Ishikawa (cell line): ENCODE results near the gene VWDE.

Source experiments
- CEBPB ChIP-seq: IDR thresholded peaks from 2 replicates; pipeline ENCODE4 v1.6.1; 2012
- CREB1 ChIP-seq: IDR thresholded peaks from 2 replicates; pipeline ENCODE4 v1.6.1; 2012; ENCODE audit warnings: low read depth
- EGR1 ChIP-seq: IDR thresholded peaks from 2 replicates; pipeline ENCODE4 v1.6.1; 2012
- EP300 ChIP-seq: IDR thresholded peaks from 2 replicates; pipeline ENCODE4 v1.6.1; 2012; ENCODE audit warnings: borderline replicate concordance
- FOXM1 ChIP-seq: IDR thresholded peaks from 2 replicates; pipeline ENCODE4 v1.6.1; 2012; ENCODE audit warnings: low read depth, borderline replicate concordance
- MAX ChIP-seq: IDR thresholded peaks from 2 replicates; pipeline ENCODE4 v1.6.1; 2012
- NFIC ChIP-seq: IDR thresholded peaks from 2 replicates; pipeline ENCODE4 v1.6.1; 2012
- RAD21 ChIP-seq: IDR thresholded peaks from 2 replicates; pipeline ENCODE4 v1.6.1; 2012; ENCODE audit warnings: low read depth
- REST ChIP-seq: IDR thresholded peaks from 2 replicates; pipeline ENCODE4 v1.6.1; 2012; ENCODE audit warnings: low read depth, mild to moderate bottlenecking
- TAF1 ChIP-seq: IDR thresholded peaks from 2 replicates; pipeline ENCODE4 v1.6.1; 2012; ENCODE audit warnings: low read depth, mild to moderate bottlenecking
- TCF12 ChIP-seq: IDR thresholded peaks from 2 replicates; pipeline ENCODE4 v1.6.1; 2012; ENCODE audit warnings: low read depth
- TEAD4 ChIP-seq: IDR thresholded peaks from 2 replicates; pipeline ENCODE4 v1.6.1; 2012
- USF1 ChIP-seq: IDR thresholded peaks from 2 replicates; pipeline ENCODE4 v1.6.1; 2012
- YY1 ChIP-seq: IDR thresholded peaks from 2 replicates; pipeline ENCODE4 v1.6.1; 2012; ENCODE audit warnings: low read depth
- ZBTB7A ChIP-seq: IDR thresholded peaks from 2 replicates; pipeline ENCODE4 v1.6.1; 2012; ENCODE audit warnings: low read depth

Gene VWDE

GRCh38 chr7:12337095-12337494 lies 66.6 kb downstream of the VWDE start:
- TF ChIP-seq USF1: no peak
- no peak for TF ChIP-seq RAD21
- TF ChIP-seq ZBTB7A: no peak
- no peak for TF ChIP-seq FOXM1
- TF ChIP-seq CEBPB: no peak
- no peak for TF ChIP-seq TEAD4
- no peak for TF ChIP-seq CREB1
- no peak for TF ChIP-seq EGR1
- no peak for TF ChIP-seq NFIC
- no peak for TF ChIP-seq EP300
- no peak for TF ChIP-seq YY1
- no peak for TF ChIP-seq TAF1
- TF ChIP-seq TCF12: no peak
- no peak for TF ChIP-seq REST
- TF ChIP-seq MAX: no peak

GRCh38 chr7:12328888-12329770 lies 74.5 kb downstream of the VWDE start:
- no peak for TF ChIP-seq TEAD4
- no peak for TF ChIP-seq CEBPB
- TF ChIP-seq MAX: no peak
- TF ChIP-seq RAD21: no peak
- TF ChIP-seq NFIC: no peak
- TF ChIP-seq TCF12: no peak
- no peak for TF ChIP-seq USF1
- no peak for TF ChIP-seq EP300
- TF ChIP-seq ZBTB7A: no peak
- no peak for TF ChIP-seq EGR1
- no peak for TF ChIP-seq TAF1
- no peak for TF ChIP-seq YY1
- TF ChIP-seq CREB1: no peak
- no peak for TF ChIP-seq REST
- TF ChIP-seq FOXM1: no peak

GRCh38 chr7:12327922-12328321 lies 75.7 kb downstream of the VWDE start:
- TF ChIP-seq REST: no peak
- TF ChIP-seq EP300: no peak
- no peak for TF ChIP-seq USF1
- TF ChIP-seq FOXM1: no peak
- TF ChIP-seq NFIC: no peak
- no peak for TF ChIP-seq CREB1

- TF ChIP-seq NFIC (no peak), CEBPB (no peak), EGR1 (no peak), REST (no peak), YY1 (no peak)
These were observed 78.0 kb downstream of the VWDE start for GRCh38 chr7:12325646-12326045.
